Measurements from ENCODE around the gene PHACTR2. TPM values are rescaled to one million over a fixed set of nuclear protein-coding genes. Genes with fewer than 3 reads are reported as not detected.
"Not testable (repeated sequence)": the region's sequence is repeated elsewhere in the genome, so short reads cannot be mapped to it uniquely, and the experiment has no call there.

Gene PHACTR2
- 3.1 TPM for polyA plus RNA-seq (2012; ENCODE audit: low read depth, missing spikeins)

DNA sequence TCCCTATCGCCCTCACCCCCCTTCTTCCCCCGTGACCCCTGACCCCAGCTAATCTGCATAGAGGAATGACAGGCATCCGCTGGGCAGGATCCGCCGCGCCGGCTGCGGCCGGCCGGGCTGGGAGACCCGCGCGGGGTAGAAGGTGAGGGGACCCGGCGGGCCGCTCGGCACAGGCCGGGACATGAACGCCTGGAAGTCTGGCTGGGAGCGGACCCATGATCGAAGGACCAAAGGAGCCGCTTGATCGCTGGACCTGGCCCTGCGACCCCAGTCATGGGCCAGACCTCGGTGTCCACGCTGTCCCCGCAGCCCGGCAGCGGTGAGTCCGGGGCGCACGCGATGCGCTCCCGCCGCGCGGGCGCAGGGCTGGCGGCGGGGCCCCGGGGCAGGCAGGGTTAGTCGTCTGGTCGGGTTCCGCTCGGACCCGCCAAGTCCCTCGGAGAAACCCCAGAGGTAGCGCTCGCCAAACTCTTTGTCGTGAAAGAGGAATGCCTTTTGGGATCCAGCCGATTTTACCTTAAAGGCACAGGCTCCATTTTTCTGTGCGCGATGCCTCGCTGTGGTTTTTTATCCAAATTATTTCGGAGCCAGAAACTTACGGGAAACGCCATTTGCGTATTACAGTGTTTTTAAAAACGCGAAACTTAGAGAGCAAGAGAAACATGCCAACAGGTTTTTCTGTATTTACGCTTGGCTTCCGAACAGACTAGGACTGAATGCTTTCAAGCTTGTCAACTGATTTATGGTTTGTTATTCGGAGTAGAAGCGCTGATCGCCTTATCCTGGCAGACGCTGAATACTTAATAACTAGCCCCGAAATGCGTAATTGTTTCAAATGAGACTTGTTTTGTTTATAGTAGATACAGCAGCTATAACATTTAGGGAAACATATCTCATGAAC lies at the start of gene PHACTR2:
PHACTR2 (plus strand) TSS at position 75 of the 901 bp plus-strand sequence; CDS start at position 274, 199 bp downstream.
- FAIRE-seq (peak; percentile 72), DNase-seq (ENCODE audit: insufficient read length, low spot score) (peak; percentile 46)
- TF ChIP-seq PAX5 (IDR thresholded peaks at IDR 0.05; ENCODE audit: insufficient read depth, low read length, severe bottlenecking) (no peak), POU2F2 (IDR thresholded peaks at IDR 0.05; ENCODE audit: low read depth, low read length) (no peak), SPI1 (IDR thresholded peaks at IDR 0.05; ENCODE audit: low read depth, low read length) (no peak), POLR2AphosphoS5 (IDR thresholded peaks at IDR 0.05; ENCODE audit: low read depth, low read length) (no peak), POLR2A (IDR thresholded peaks at IDR 0.05; ENCODE audit: low read depth, low read length) (no peak), TAF1 (IDR thresholded peaks at IDR 0.05; ENCODE audit: low read depth, low read length) (no peak)

DNA sequence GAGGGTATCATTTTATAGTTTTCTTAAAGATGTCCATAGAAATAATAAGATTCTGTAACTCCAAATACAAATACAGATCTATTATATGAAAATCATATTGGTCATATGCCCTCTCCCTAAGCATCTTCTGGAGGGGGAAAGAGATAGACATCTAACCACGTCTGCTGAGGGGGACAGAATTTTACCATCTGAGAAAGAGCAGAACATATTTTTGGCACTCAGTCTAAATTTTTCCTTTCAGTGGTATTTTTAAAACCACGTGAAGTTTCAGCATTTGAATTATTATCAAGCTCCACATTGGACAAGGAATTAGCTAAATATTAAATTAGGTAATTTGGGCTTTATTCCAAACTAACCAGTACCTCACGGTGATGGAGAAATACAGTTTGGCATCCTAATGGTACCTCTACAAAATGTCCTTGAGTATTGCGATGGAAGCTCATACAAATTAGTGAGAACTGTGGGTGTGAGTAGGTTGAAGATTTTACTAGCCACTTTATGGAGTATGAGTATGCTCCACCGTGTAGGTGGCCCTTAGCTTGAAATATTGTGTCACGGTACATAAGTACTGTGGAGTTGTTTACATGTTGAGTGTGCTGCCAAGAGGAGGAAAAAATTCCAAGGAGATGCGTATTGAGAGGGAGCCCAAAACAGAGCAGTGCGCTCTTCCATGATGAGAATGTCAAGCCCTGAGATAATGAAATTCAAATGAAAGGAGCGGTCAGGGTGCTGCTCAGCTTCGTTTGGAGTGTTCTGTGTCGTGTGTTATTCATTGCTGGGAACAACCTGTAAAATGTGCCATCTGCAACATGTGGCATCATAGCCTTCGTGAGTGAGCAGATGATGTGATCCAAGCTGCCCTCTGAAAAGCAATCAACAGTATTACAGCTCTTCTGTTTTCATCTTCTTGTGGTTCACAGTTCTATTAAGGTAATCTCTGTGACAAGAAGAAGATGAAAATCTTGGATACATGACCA lies 48.4 kb upstream of the PHACTR2 start:
- TF ChIP-seq POLR2AphosphoS5 (IDR thresholded peaks at IDR 0.05; ENCODE audit: low read depth, low read length) (no peak), POLR2A (IDR thresholded peaks at IDR 0.05; ENCODE audit: low read depth, low read length) (no peak), SPI1 (IDR thresholded peaks at IDR 0.05; ENCODE audit: low read depth, low read length) (no peak), PAX5 (IDR thresholded peaks at IDR 0.05; ENCODE audit: insufficient read depth, low read length, severe bottlenecking) (no peak), POU2F2 (IDR thresholded peaks at IDR 0.05; ENCODE audit: low read depth, low read length) (no peak), TAF1 (IDR thresholded peaks at IDR 0.05; ENCODE audit: low read depth, low read length) (no peak)
- peak; percentile 61 for FAIRE-seq
- no peak for DNase-seq (ENCODE audit: insufficient read length, low spot score)

DNA sequence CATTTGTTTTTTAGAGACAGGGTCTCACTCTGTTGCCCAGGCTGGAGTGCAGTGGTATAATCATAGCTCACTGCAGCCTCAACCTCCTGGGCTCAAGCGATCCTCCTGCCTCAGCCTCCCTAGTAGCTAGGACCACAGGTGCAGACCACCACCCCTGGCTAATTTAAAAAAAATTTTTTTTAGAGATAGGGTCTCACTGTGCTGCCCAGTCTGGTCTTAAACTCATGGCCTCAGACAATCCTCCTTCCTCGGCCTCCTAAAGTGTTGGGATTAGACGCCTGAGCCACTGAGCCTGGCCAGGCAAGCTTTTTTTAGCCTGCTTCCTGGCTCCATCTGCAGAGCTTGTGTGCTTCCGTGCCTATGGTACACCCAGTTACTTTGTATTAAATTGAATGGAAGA lies 46.6 kb upstream of the PHACTR2 start:
- not testable (repeated sequence) for FAIRE-seq; DNase-seq (ENCODE audit: insufficient read length, low spot score)

DNA sequence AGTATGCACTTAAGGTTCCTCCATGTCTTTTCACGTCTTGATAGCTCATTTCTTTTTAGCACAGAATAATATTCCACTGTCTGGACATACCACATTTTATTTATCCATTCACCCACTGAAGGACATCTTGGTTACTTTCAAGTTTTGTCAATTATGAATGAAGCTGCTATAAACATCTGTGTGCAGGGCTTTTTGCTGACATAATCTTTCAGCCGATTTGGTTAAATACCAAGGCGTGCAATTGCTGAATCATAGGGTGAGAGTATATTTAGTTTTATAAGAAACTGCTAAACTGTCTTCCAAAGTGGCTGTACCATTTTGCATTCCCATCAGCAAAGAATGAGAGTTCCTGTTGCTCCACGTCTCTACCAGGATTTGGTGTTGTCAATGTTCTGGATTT lies 44.9 kb upstream of the PHACTR2 start:
- DNase-seq (ENCODE audit: insufficient read length, low spot score) (no peak), FAIRE-seq (no peak)

DNA sequence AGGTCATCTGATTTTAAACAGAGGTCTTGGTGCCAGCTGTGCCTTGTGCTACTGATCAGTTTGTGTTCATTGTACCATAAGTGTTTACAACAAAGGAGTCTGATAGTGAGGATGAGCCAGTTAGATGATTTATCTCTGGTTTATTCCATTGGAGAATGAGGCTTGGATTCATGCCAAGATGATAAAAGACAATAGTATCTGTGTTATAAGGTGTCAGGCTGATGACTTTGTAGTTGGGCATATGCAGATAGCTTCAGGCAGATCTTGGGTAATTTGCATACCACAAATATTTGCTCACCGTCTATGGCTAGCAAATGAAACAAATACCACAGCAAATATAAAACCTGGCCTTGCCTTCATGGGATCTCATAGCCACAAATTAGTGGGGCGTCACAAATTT lies 43.3 kb upstream of the PHACTR2 start:
- no peak for TF ChIP-seq POLR2AphosphoS5 (IDR thresholded peaks at IDR 0.05; ENCODE audit: low read depth, low read length)
- TF ChIP-seq POLR2A (IDR thresholded peaks at IDR 0.05; ENCODE audit: low read depth, low read length) = no peak
- TF ChIP-seq TAF1 (IDR thresholded peaks at IDR 0.05; ENCODE audit: low read depth, low read length) = no peak
- no peak for DNase-seq (ENCODE audit: insufficient read length, low spot score)
- no peak for FAIRE-seq

More for the DNA sequence above, 44.9 kb upstream of the PHACTR2 start:
- TF ChIP-seq POU2F2 (IDR thresholded peaks at IDR 0.05; ENCODE audit: low read depth, low read length) = no peak
- TF ChIP-seq SPI1 (IDR thresholded peaks at IDR 0.05; ENCODE audit: low read depth, low read length) = no peak
- no peak for TF ChIP-seq TAF1 (IDR thresholded peaks at IDR 0.05; ENCODE audit: low read depth, low read length)
- TF ChIP-seq PAX5 (IDR thresholded peaks at IDR 0.05; ENCODE audit: insufficient read depth, low read length, severe bottlenecking) = no peak
- no peak for TF ChIP-seq POLR2AphosphoS5 (IDR thresholded peaks at IDR 0.05; ENCODE audit: low read depth, low read length)
- TF ChIP-seq POLR2A (IDR thresholded peaks at IDR 0.05; ENCODE audit: low read depth, low read length) = no peak

DNA sequence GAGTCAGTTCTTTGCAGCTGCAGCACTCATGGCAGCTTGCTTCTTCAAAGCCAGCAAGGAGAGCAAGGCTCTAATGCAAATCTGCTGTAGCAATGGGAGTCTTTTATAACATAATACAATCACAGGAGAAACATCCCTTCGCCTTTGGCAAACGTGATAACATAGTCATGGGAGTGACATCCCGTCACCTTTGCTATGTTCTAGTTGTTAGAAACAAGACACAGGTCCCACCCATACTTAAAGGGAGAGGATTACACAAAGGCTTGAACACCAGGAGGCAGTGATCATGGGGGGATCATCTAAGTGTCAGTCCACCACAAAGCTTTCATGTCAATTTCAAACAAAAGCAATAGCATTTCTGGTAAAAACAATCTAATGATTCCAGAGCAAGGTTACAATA lies 40.1 kb upstream of the PHACTR2 start:
- no peak for TF ChIP-seq PAX5 (IDR thresholded peaks at IDR 0.05; ENCODE audit: insufficient read depth, low read length, severe bottlenecking)
- no peak for TF ChIP-seq POLR2A (IDR thresholded peaks at IDR 0.05; ENCODE audit: low read depth, low read length)
- no peak for TF ChIP-seq SPI1 (IDR thresholded peaks at IDR 0.05; ENCODE audit: low read depth, low read length)
- TF ChIP-seq TAF1 (IDR thresholded peaks at IDR 0.05; ENCODE audit: low read depth, low read length) = no peak
- TF ChIP-seq POU2F2 (IDR thresholded peaks at IDR 0.05; ENCODE audit: low read depth, low read length) = no peak
- no peak for TF ChIP-seq POLR2AphosphoS5 (IDR thresholded peaks at IDR 0.05; ENCODE audit: low read depth, low read length)
- DNase-seq (ENCODE audit: insufficient read length, low spot score) (no peak), FAIRE-seq (no peak)

DNA sequence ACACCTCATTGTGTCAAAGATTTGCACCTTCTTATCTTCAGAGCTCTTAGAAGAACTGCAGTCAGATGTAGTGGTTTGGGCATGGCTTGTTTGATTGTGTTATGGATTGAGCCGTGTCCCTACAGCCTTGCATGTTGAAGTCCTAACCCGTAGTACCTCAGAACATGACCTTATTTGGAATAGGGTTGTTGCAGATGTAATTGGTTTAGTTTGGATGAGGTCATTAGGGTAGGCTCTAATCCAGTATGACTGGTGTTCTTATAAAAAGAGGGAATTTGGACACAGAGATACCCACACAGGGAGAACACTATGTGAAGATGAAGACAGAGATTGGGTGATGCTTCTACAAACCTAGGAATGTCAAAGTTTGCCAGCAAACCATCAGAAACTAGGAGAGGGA lies 35.4 kb upstream of the PHACTR2 start:
- no peak for FAIRE-seq
- TF ChIP-seq TAF1 (IDR thresholded peaks at IDR 0.05; ENCODE audit: low read depth, low read length) = no peak
- no peak for TF ChIP-seq PAX5 (IDR thresholded peaks at IDR 0.05; ENCODE audit: insufficient read depth, low read length, severe bottlenecking)
- TF ChIP-seq POLR2A (IDR thresholded peaks at IDR 0.05; ENCODE audit: low read depth, low read length) = no peak
- no peak for TF ChIP-seq SPI1 (IDR thresholded peaks at IDR 0.05; ENCODE audit: low read depth, low read length)

DNA sequence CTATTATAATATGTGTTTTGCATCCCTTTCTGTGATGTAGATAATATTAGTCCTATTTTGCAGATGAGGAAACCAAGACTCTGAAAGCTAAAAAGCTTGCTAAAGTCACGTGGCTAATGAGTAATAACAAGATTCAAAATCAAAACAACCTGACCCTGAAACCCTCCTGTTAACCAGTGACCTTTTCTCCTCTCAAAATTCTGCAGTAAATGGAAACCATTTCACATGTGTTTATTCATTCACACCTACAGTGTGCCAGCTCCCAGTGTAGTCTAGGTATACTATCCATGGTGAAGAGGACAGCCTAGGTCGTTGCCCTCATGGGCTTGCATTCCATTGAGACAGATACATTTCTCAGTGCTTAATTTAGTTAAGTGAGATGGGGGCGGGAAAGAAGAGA lies 30.6 kb upstream of the PHACTR2 start:
- TF ChIP-seq POLR2AphosphoS5 (IDR thresholded peaks at IDR 0.05; ENCODE audit: low read depth, low read length) (no peak), SPI1 (IDR thresholded peaks at IDR 0.05; ENCODE audit: low read depth, low read length) (no peak), PAX5 (IDR thresholded peaks at IDR 0.05; ENCODE audit: insufficient read depth, low read length, severe bottlenecking) (no peak), POLR2A (IDR thresholded peaks at IDR 0.05; ENCODE audit: low read depth, low read length) (no peak), TAF1 (IDR thresholded peaks at IDR 0.05; ENCODE audit: low read depth, low read length) (no peak), POU2F2 (IDR thresholded peaks at IDR 0.05; ENCODE audit: low read depth, low read length) (no peak)
- FAIRE-seq (no peak), DNase-seq (ENCODE audit: insufficient read length, low spot score) (no peak)

More for the DNA sequence above, 35.4 kb upstream of the PHACTR2 start:
- DNase-seq (ENCODE audit: insufficient read length, low spot score) = no peak

DNA sequence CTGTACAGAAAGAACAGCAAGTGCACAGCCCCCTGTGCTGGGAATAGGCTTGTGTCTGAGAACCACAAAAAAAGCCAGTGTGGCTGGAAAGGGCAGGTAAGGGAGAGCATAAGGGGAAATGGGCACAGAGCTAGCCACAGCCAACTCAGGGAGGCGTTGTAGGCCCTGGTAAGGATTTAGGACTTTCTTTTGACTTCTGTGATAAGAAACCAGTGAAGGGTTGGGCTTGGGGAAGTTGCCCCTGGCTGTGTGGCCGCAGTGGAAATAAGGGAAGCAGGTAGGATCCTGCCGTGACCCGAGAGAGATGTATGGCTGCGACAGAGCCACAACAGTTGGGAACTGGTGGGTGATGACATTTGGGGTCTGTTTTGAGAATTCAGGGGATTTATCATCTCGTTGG lies 30.0 kb upstream of the PHACTR2 start:
- TF ChIP-seq SPI1 (IDR thresholded peaks at IDR 0.05; ENCODE audit: low read depth, low read length) (no peak), TAF1 (IDR thresholded peaks at IDR 0.05; ENCODE audit: low read depth, low read length) (no peak), POLR2A (IDR thresholded peaks at IDR 0.05; ENCODE audit: low read depth, low read length) (no peak), POU2F2 (IDR thresholded peaks at IDR 0.05; ENCODE audit: low read depth, low read length) (no peak), POLR2AphosphoS5 (IDR thresholded peaks at IDR 0.05; ENCODE audit: low read depth, low read length) (no peak), PAX5 (IDR thresholded peaks at IDR 0.05; ENCODE audit: insufficient read depth, low read length, severe bottlenecking) (no peak)
- DNase-seq (ENCODE audit: insufficient read length, low spot score) (no peak), FAIRE-seq (no peak)

DNA sequence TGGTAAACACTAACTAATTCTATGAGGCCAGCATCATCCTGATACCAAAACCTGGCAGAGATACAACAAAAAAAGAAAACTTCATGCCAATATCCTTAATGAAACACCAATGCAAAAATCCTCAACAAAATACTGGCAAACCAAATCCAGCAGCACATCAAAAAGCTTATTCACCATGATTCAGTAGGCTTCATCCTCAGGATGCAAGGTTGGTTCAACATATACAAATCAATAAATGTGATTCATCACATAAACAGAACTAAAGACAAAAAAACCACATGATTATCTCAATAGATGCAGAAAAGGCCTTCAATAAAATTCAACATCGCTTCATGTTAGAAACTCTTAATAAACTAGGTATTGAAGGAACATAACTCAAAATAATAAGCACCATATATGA lies 28.4 kb upstream of the PHACTR2 start:
- DNase-seq (ENCODE audit: insufficient read length, low spot score); FAIRE-seq: not testable (repeated sequence)

DNA sequence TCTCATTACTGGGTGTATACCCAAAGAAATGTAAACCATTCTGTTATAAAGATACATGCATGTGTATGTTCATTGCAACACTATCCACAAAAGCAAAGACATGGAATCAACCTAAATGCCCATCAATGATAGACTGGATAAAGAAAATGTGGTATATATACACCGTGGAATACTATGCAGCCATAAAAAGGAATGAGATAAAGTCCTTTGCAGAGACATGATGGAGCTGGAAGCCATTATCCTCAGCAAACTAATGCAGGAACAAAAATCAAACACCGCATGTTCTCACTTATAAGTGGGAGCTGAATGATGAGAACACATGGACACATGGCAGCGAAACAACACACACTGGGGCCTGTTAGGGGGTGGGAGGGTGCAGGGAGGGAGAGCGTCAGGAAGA lies 26.4 kb upstream of the PHACTR2 start:
- DNase-seq (ENCODE audit: insufficient read length, low spot score); FAIRE-seq: not testable (repeated sequence)
